H9 (cell line): ENCODE results near the gene RPL22. TPM values are rescaled to one million over a fixed set of nuclear protein-coding genes. Genes with fewer than 3 reads are reported as not detected.

Experiments used
- DNase-seq: peaks from one replicate; pipeline ENCODE4 v3.0.0-alpha.2; 2017
- H2AFZ ChIP-seq: one replicate; pipeline ENCODE4 v1.6.1; 2013; ENCODE audit warnings: mild to moderate bottlenecking, low read length, control low read depth, moderate library complexity
- H2AK5ac ChIP-seq: 2 replicates; pipeline ENCODE4 v1.6.1; 2013; ENCODE audit warnings: low read length, control low read depth, mixed read lengths; ENCODE audit not compliant: insufficient read length
- H2BK120ac ChIP-seq: one replicate; pipeline ENCODE4 v1.6.1; 2013; ENCODE audit warnings: low read depth, mild to moderate bottlenecking, low read length, control low read depth, inconsistent platforms; ENCODE audit not compliant: poor library complexity, severe bottlenecking
- H2BK12ac ChIP-seq: 2 replicates; pipeline ENCODE4 v1.6.1; 2013; ENCODE audit warnings: low read length, control low read depth, mixed read lengths, low read depth; ENCODE audit not compliant: insufficient read length
- H2BK15ac ChIP-seq: 2 replicates; pipeline ENCODE4 v1.6.1; 2013; ENCODE audit warnings: low read depth, low read length, control low read depth
- H2BK20ac ChIP-seq: one replicate; pipeline ENCODE4 v1.6.1; 2013; ENCODE audit warnings: low read depth, mild to moderate bottlenecking, low read length, control low read depth, inconsistent platforms; ENCODE audit not compliant: poor library complexity, severe bottlenecking
- H2BK5ac ChIP-seq: 2 replicates; pipeline ENCODE4 v1.6.1; 2013; ENCODE audit warnings: low read length, control low read depth, mixed read lengths; ENCODE audit not compliant: insufficient read length
- H3K14ac ChIP-seq: 2 replicates; pipeline ENCODE4 v1.6.1; 2013; ENCODE audit warnings: low read length, control low read depth; ENCODE audit not compliant: insufficient read depth
- H3K18ac ChIP-seq: 2 replicates; pipeline ENCODE4 v1.6.1; 2013; ENCODE audit warnings: low read depth, mild to moderate bottlenecking, mixed read lengths, low read length, control low read depth; ENCODE audit not compliant: insufficient read length
- H3K23ac ChIP-seq: 2 replicates; pipeline ENCODE4 v1.6.1; 2013; ENCODE audit warnings: low read length, control low read depth, mixed read lengths, low read depth; ENCODE audit not compliant: insufficient read length
- H3K23me2 ChIP-seq: 2 replicates; pipeline ENCODE4 v1.6.1; 2013; ENCODE audit warnings: low read depth, mild to moderate bottlenecking, mixed read lengths, low read length, control low read depth; ENCODE audit not compliant: insufficient read length, poor library complexity, severe bottlenecking
- H3K27ac ChIP-seq: 2 replicates; pipeline ENCODE4 v1.5.1; 2013; ENCODE audit warnings: low read length, control low read depth, mixed read lengths, low read depth; ENCODE audit not compliant: insufficient read length
- H3K27me3 ChIP-seq: 2 replicates; pipeline ENCODE4 v1.6.1; 2013; ENCODE audit warnings: low read length, control low read depth, inconsistent platforms; ENCODE audit not compliant: insufficient read depth
- H3K4ac ChIP-seq: 2 replicates; pipeline ENCODE4 v1.6.1; 2013; ENCODE audit warnings: low read depth, mild to moderate bottlenecking, control low read depth, inconsistent platforms, low read length, moderate library complexity
- H3K4me1 ChIP-seq: 2 replicates; pipeline ENCODE4 v1.6.1; 2013; ENCODE audit warnings: low read length, control low read depth, inconsistent platforms; ENCODE audit not compliant: insufficient read depth
- H3K4me2 ChIP-seq: 2 replicates; pipeline ENCODE4 v1.6.1; 2013; ENCODE audit warnings: low read length, control low read depth, mixed read lengths; ENCODE audit not compliant: insufficient read length, insufficient read depth
- H3K56ac ChIP-seq: 2 replicates; pipeline ENCODE4 v1.6.1; 2013; ENCODE audit warnings: low read depth, mild to moderate bottlenecking, mixed read lengths, low read length, control low read depth; ENCODE audit not compliant: insufficient read length
- H3K79me1 ChIP-seq: 2 replicates; pipeline ENCODE4 v1.6.1; 2013; ENCODE audit warnings: low read depth, mild to moderate bottlenecking, moderate library complexity, low read length, control low read depth, inconsistent platforms; ENCODE audit not compliant: insufficient read depth, poor library complexity, severe bottlenecking
- H3K79me2 ChIP-seq: 2 replicates; pipeline ENCODE4 v1.6.1; 2013; ENCODE audit warnings: low read length, control low read depth, inconsistent platforms; ENCODE audit not compliant: insufficient read depth
- H3K9ac ChIP-seq: 2 replicates; pipeline ENCODE4 v1.6.1; 2013; ENCODE audit warnings: low read length, control low read depth, mixed read lengths; ENCODE audit not compliant: insufficient read length; ENCODE audit errors: extremely low read depth
- H3K9me3 ChIP-seq: one replicate; pipeline ENCODE4 v1.6.1; 2013; ENCODE audit warnings: low read depth, low read length, inconsistent platforms; ENCODE audit not compliant: control insufficient read depth
- H3T11ph ChIP-seq: one replicate; pipeline ENCODE4 v1.6.1; 2013; ENCODE audit warnings: mild to moderate bottlenecking, low read length, control low read depth, inconsistent platforms
- H4K20me1 ChIP-seq: one replicate; pipeline ENCODE4 v1.6.1; 2013; ENCODE audit not compliant: control insufficient read depth, insufficient read length, insufficient read depth
- H4K5ac ChIP-seq: 2 replicates; pipeline ENCODE4 v1.6.1; 2013; ENCODE audit warnings: low read depth, mild to moderate bottlenecking, mixed read lengths, low read length, control low read depth; ENCODE audit not compliant: insufficient read length
- H4K8ac ChIP-seq: replicated peaks from 2 replicates; pipeline ENCODE4 v1.6.1; 2013; ENCODE audit warnings: low read length, control low read depth, mixed read lengths, low read depth; ENCODE audit not compliant: insufficient read length
- H4K91ac ChIP-seq: 2 replicates; pipeline ENCODE4 v1.6.1; 2013; ENCODE audit warnings: low read depth, mild to moderate bottlenecking, moderate library complexity, mixed read lengths, low read length, control low read depth; ENCODE audit not compliant: insufficient read length
- H3K27ac Mint-ChIP-seq, 3 experiments: 2 replicates in 2 of 3; 3 replicates in 1 of 3; pipeline ENCODE4 v1.8.0; 2020 to 2021; ENCODE audit warnings: mixed read lengths in 3 of 3, mild to moderate bottlenecking in 1 of 3, moderate library complexity in 1 of 3
- H3K27me3 Mint-ChIP-seq: 2 replicates; pipeline ENCODE4 v1.8.0; 2021; ENCODE audit warnings: low read depth, mild to moderate bottlenecking, moderate library complexity, mixed read lengths
- H3K36me3 Mint-ChIP-seq, 3 experiments: 2 replicates in 2 of 3; 3 replicates in 1 of 3; pipeline ENCODE4 v1.8.0; 2020 to 2021; ENCODE audit warnings: low read depth in 3 of 3, mixed read lengths in 3 of 3; ENCODE audit not compliant: insufficient read depth in 1 of 3
- H3K4me1 Mint-ChIP-seq, 2 experiments: 2 replicates each; pipeline ENCODE4 v1.8.0; 2020; ENCODE audit warnings: mixed read lengths in 2 of 2
- H3K4me3 Mint-ChIP-seq, 2 experiments: 2 replicates in 1 of 2; 3 replicates in 1 of 2; pipeline ENCODE4 v1.8.0; 2020 to 2021; ENCODE audit warnings: mild to moderate bottlenecking in 2 of 2, mixed read lengths in 2 of 2, moderate library complexity in 1 of 2
- H3K9me3 Mint-ChIP-seq, 2 experiments: 2 replicates in 1 of 2; 3 replicates in 1 of 2; pipeline ENCODE4 v1.8.0; 2020; ENCODE audit warnings: mild to moderate bottlenecking in 2 of 2, mixed read lengths in 2 of 2, moderate library complexity in 1 of 2
- CTCF ChIP-seq: fragments of 200-600 bp; sonication (generic); conservative IDR thresholded peaks from 3 replicates; pipeline ENCODE4 v1.8.0; 2021; ENCODE audit warnings: antibody characterized with exemption, mild to moderate bottlenecking
- WGBS: extraction: QIAGEN DNeasy Blood & Tissue Kit; methylation state at CpG from one replicate; pipeline ENCODE4 v1.1.7; 2013; ENCODE audit warnings: missing lambda C conversion rate, low lambda C conversion rate, mixed read lengths; ENCODE audit not compliant: insufficient read length; ENCODE audit errors: extremely low coverage; 5-methylcytosine and 5-hydroxymethylcytosine counted together
- total RNA-seq: library from RNA; stranded (reverse); gene quantifications from 2 replicates; pipeline ENCODE4 v1.2.1, GENCODE V29; 2021

Gene RPL22
- total RNA-seq, 1 experiment from 2014 or later = 582 TPM

GRCh38 chr1:6239950-6240768 lies 40.8 kb upstream of the RPL22 start:
- Histone ChIP-seq H4K8ac (no peak overlapping the region), H3K4me2 (peak overlapping the region; percentile 21), H3T11ph (no peak overlapping the region), H3K4ac (no peak overlapping the region), H2AFZ (no peak overlapping the region), H4K91ac (no peak overlapping the region), H2BK15ac (no peak overlapping the region), H3K18ac (peak overlapping the region; percentile 36), H4K20me1 (no peaks in the 10 kb centered on the region), H3K56ac (no peak overlapping the region), H3K79me2 (peaks cover 2% of the 10 kb centered on the region; the same call in 1 of the 2 replicates), H3K9me3 (no peaks in the 10 kb centered on the region), H3K4me1 (peaks cover 5% of the 10 kb centered on the region; the same call in 1 of the 2 replicates), H3K27me3 (no peaks in the 10 kb centered on the region; the same call in 1 of the 2 replicates), H2BK20ac (no peak overlapping the region), H3K23me2 (peaks cover 23% of the 10 kb centered on the region), H2AK5ac (no peak overlapping the region), H3K9ac (peak overlapping the region; percentile 0), H3K23ac (no peak overlapping the region), H4K5ac (no peak overlapping the region), H3K79me1 (no peaks in the 10 kb centered on the region), H3K27ac (peak overlapping the region; percentile 82), H2BK5ac (no peak overlapping the region), H2BK120ac (no peak overlapping the region), H2BK12ac (no peak overlapping the region), H3K14ac (0 out of 2 replicates have a peak overlapping the region, but pooled peaks have one; percentile 5)
- no peak for TF ChIP-seq CTCF
- H3K4me1 Mint-ChIP-seq = peaks cover 46 to 54% of the 10 kb centered on the region in 2 experiments
- no CpG with 5 or more reads among the region's 17 CpGs for WGBS
- peaks cover 9% of the 10 kb centered on the region for H3K27me3 Mint-ChIP-seq
- H3K27ac Mint-ChIP-seq = peak overlapping the region; percentile 98 to 99 (median 99)
- no peaks in the 10 kb centered on the region; a peak in 2 of 5 replicates for H3K9me3 Mint-ChIP-seq
- peak overlapping the region; percentile 47 to 74 for H3K4me3 Mint-ChIP-seq
- peak; percentile 63 for DNase-seq
- H3K36me3 Mint-ChIP-seq = no peaks in the 10 kb centered on the region
